Measurements from ENCODE around the gene AMOT. TPM values are rescaled to one million over a fixed set of nuclear protein-coding genes. Genes with fewer than 3 reads are reported as not detected.

Gene AMOT
- total and polyA plus RNA-seq, 4 donors: 1.1 to 2.6 (median 1.9) TPM

GRCh38 chrX:112760697-112761096, 79.9 kb downstream of the AMOT start:
- no peak overlapping the region for H3K4me3 ChIP-seq (ENCODE audit: low read depth in 1 of 3, low read length in 3 of 3)
- H3K4me1 ChIP-seq (ENCODE audit: control insufficient read depth in 4 of 4, insufficient read depth in 4 of 4, low read length in 3 of 4): no peaks in the 10 kb centered on the region
- WGBS: 47% methylated on average over 2 of the region's 2 CpGs
- DNase-seq (ENCODE audit: low spot score): no peak
- H3K9me3 ChIP-seq (ENCODE audit: control insufficient read depth in 4 of 4, low read length in 3 of 4): no peaks in the 10 kb centered on the region
- H3K27me3 ChIP-seq (ENCODE audit: control insufficient read depth in 4 of 4, insufficient read depth in 4 of 4, low read length in 3 of 4): no peaks in the 10 kb centered on the region
- no peak for TF ChIP-seq TAF1 (conservative IDR thresholded peaks at IDR 0.05)
- peak; percentile 21 for TF ChIP-seq CTCF (IDR thresholded peaks at IDR 0.05; ENCODE audit: low read depth, low read length, missing input control)
- TF ChIP-seq GABPA (IDR thresholded peaks at IDR 0.05 in 1 of 2, conservative IDR thresholded peaks at IDR 0.05 in 1 of 2): no peak
- TF ChIP-seq HNF4A (conservative IDR thresholded peaks at IDR 0.05): no peak
- TF ChIP-seq REST (IDR thresholded peaks at IDR 0.05): no peak
- no peak for TF ChIP-seq JUND (IDR thresholded peaks at IDR 0.05)
- TF ChIP-seq ZBTB33 (IDR thresholded peaks at IDR 0.05): no peak
- TF ChIP-seq YY1 (IDR thresholded peaks at IDR 0.05): no peak
- TF ChIP-seq RAD21 (IDR thresholded peaks at IDR 0.05): peak; percentile 57 to 72
- TF ChIP-seq RXRA (IDR thresholded peaks at IDR 0.05): no peak
- no peak for TF ChIP-seq EGR1 (IDR thresholded peaks at IDR 0.05; ENCODE audit: low read depth in 2 of 2)
- TF ChIP-seq FOXA1 (IDR thresholded peaks at IDR 0.05): no peak
- H3K9ac ChIP-seq (ENCODE audit: low read depth in 1 of 2, low read length in 2 of 2): no peak overlapping the region
- no peak overlapping the region for H3K27ac ChIP-seq (ENCODE audit: low read depth in 1 of 2, low read length in 2 of 2)
- H3K36me3 ChIP-seq (ENCODE audit: control insufficient read depth in 4 of 4, insufficient read depth in 3 of 4, low read depth in 1 of 4, low read length in 3 of 4): no peaks in the 10 kb centered on the region

GRCh38 chrX:112759966-112760365, 80.7 kb downstream of the AMOT start:
- H3K27me3 ChIP-seq (ENCODE audit: control insufficient read depth in 4 of 4, insufficient read depth in 4 of 4, low read length in 3 of 4): no peaks in the 10 kb centered on the region
- 85% methylated on average over 2 of the region's 2 CpGs for WGBS
- H3K36me3 ChIP-seq (ENCODE audit: control insufficient read depth in 4 of 4, insufficient read depth in 3 of 4, low read depth in 1 of 4, low read length in 3 of 4): no peaks in the 10 kb centered on the region
- H3K4me1 ChIP-seq (ENCODE audit: control insufficient read depth in 4 of 4, insufficient read depth in 4 of 4, low read length in 3 of 4): no peaks in the 10 kb centered on the region
- DNase-seq (ENCODE audit: low spot score): no peak
- no peak overlapping the region for H3K9ac ChIP-seq (ENCODE audit: low read depth in 1 of 2, low read length in 2 of 2)
- H3K4me3 ChIP-seq (ENCODE audit: low read depth in 1 of 3, low read length in 3 of 3): no peak overlapping the region
- H3K27ac ChIP-seq (ENCODE audit: low read depth in 1 of 2, low read length in 2 of 2): no peak overlapping the region
- H3K9me3 ChIP-seq (ENCODE audit: control insufficient read depth in 4 of 4, low read length in 3 of 4): no peaks in the 10 kb centered on the region
- TF ChIP-seq EGR1 (IDR thresholded peaks at IDR 0.05; ENCODE audit: low read depth in 2 of 2) (no peak), TAF1 (conservative IDR thresholded peaks at IDR 0.05) (no peak), HNF4G (IDR thresholded peaks at IDR 0.05) (no peak), FOXA2 (IDR thresholded peaks at IDR 0.05) (no peak), RAD21 (IDR thresholded peaks at IDR 0.05) (no peak)

All from liver (tissue), 9 donors.